Hepatocyte (in vitro differentiated cells): Measurements from ENCODE around the gene ANKRD1.

Experiments used
- CTCF ChIP-seq: fragments of 200-600 bp; sonication (generic); IDR thresholded peaks from 2 replicates; pipeline ENCODE4 v1.5.1; 2016; ENCODE audit warnings: antibody characterized with exemption, mild to moderate bottlenecking; ENCODE audit not compliant: poor library complexity
- EZH2 ChIP-seq: fragments of 200-600 bp; sonication (generic); IDR thresholded peaks from 2 replicates; pipeline ENCODE4 v1.6.1; 2016; ENCODE audit warnings: antibody characterized with exemption, mild to moderate bottlenecking, borderline replicate concordance

GRCh38 chr10:90871766-90872647 lies 48.9 kb downstream of the ANKRD1 start, which contains the start of gene RPP30:
- no peak for TF ChIP-seq CTCF
- TF ChIP-seq EZH2 = no peak
